ENCODE results near the gene SELENON. TPM values are rescaled to one million over a fixed set of nuclear protein-coding genes. Genes with fewer than 3 reads are reported as not detected.

SELENON gene
- total and polyA plus RNA-seq, 8 donors, result 1.7 to 81.1 (median 20.0) TPM

GRCh38 chr1:25828491-25828890, 28.5 kb downstream of the SELENON start:
- Histone ChIP-seq H3K4me3 (no peak overlapping the region), H3K36me3 (peaks cover 69 to 91% (median 85%) of the 10 kb centered on the region in 4 donors), H3K9me3 (no peaks in the 10 kb centered on the region), H3K27me3 (no peaks in the 10 kb centered on the region), H3K4me1 (peaks cover 0 to 28% (median 8%) of the 10 kb centered on the region in 4 donors), H3K27ac (no peak overlapping the region)
- no peak for DNase-seq
- no peak for TF ChIP-seq POLR2A (IDR thresholded peaks at IDR 0.05)
- TF ChIP-seq CTCF (IDR thresholded peaks at IDR 0.05), result no peak
- no peak for TF ChIP-seq POLR2AphosphoS5 (IDR thresholded peaks at IDR 0.05)
- TF ChIP-seq EP300 (IDR thresholded peaks at IDR 0.05), result no peak
- WGBS, 5 donors, result 60 to 67% (median 65%) methylated on average over 3 of the region's 3 CpGs
- intact Hi-C loops (cut with DNase I; ENCODE audit: low total_unique reads), result no loop called here

- Histone ChIP-seq H3K36me3 (peaks cover 69 to 93% (median 88%) of the 10 kb centered on the region in 4 donors), H3K4me3 (no peak overlapping the region), H3K27me3 (no peaks in the 10 kb centered on the region), H3K4me1 (peaks cover 0 to 24% (median 5%) of the 10 kb centered on the region in 4 donors), H3K27ac (no peak overlapping the region), H3K9me3 (no peaks in the 10 kb centered on the region)
- no peak for TF ChIP-seq POLR2AphosphoS5 (IDR thresholded peaks at IDR 0.05)
- TF ChIP-seq CTCF (IDR thresholded peaks at IDR 0.05), result no peak
- TF ChIP-seq EP300 (IDR thresholded peaks at IDR 0.05), result no peak
- no peak for TF ChIP-seq POLR2A (IDR thresholded peaks at IDR 0.05)
- 68 to 91% (median 80%) methylated on average over 1 of the region's 1 CpG for WGBS, 5 donors
- no peak for DNase-seq
- intact Hi-C loops (cut with DNase I; ENCODE audit: low total_unique reads), result no loop called here
Observed at GRCh38 chr1:25829046-25829445, 29.1 kb downstream of the SELENON start.

GRCh38 chr1:25831569-25832196, 31.7 kb downstream of the SELENON start:
- WGBS, 5 donors, result 37 to 50% (median 46%) methylated on average over 5 of the region's 5 CpGs
- Histone ChIP-seq H3K27me3 (no peaks in the 10 kb centered on the region), H3K27ac (peak overlapping the region in 1 of 5 donors; percentile 51), H3K4me3 (no peak overlapping the region), H3K9me3 (no peaks in the 10 kb centered on the region), H3K36me3 (peaks cover 66 to 94% (median 83%) of the 10 kb centered on the region in 4 donors), H3K4me1 (peaks cover 0 to 12% (median under 1%) of the 10 kb centered on the region in 4 donors)
- DNase-seq, result no peak
- intact Hi-C loops (cut with DNase I; ENCODE audit: low total_unique reads), result no loop called here
- TF ChIP-seq EP300 (IDR thresholded peaks at IDR 0.05), result no peak
- TF ChIP-seq CTCF (IDR thresholded peaks at IDR 0.05), result no peak
- no peak for TF ChIP-seq POLR2AphosphoS5 (IDR thresholded peaks at IDR 0.05)
- no peak for TF ChIP-seq POLR2A (IDR thresholded peaks at IDR 0.05)

GRCh38 chr1:25832336-25833037, 32.5 kb downstream of the SELENON start:
- 47 to 65% (median 52%) methylated on average over 6 of the region's 6 CpGs for WGBS, 5 donors
- DNase-seq, result no peak
- TF ChIP-seq CTCF (IDR thresholded peaks at IDR 0.05) (no peak), POLR2A (IDR thresholded peaks at IDR 0.05) (no peak), POLR2AphosphoS5 (IDR thresholded peaks at IDR 0.05) (no peak), EP300 (IDR thresholded peaks at IDR 0.05) (no peak)
- Histone ChIP-seq H3K4me3 (no peak overlapping the region), H3K27ac (peak overlapping the region in 2 of 5 donors; percentile 23 to 51), H3K4me1 (peaks cover 0 to 20% (median 6%) of the 10 kb centered on the region in 4 donors), H3K9me3 (no peaks in the 10 kb centered on the region), H3K27me3 (no peaks in the 10 kb centered on the region), H3K36me3 (peaks cover 58 to 86% (median 74%) of the 10 kb centered on the region in 4 donors)
- intact Hi-C loops (cut with DNase I; ENCODE audit: low total_unique reads), result no loop called here
